Muscle layer of duodenum (tissue), 2 donors: ENCODE measurements around the gene SYNDIG1L.

Source experiments
- H3K27ac ChIP-seq: one replicate; pipeline ENCODE4 v1.7.0; 2013; ENCODE audit warnings: mild to moderate bottlenecking, low read length
- H3K27me3 ChIP-seq: one replicate; pipeline ENCODE4 v1.7.0; 2013; ENCODE audit warnings: low read depth, mild to moderate bottlenecking, control low read depth, low read length
- H3K36me3 ChIP-seq, 2 donors: one replicate each; pipeline ENCODE4 v1.7.0; 2013; ENCODE audit warnings: low read length in 2 of 2, control low read depth in 1 of 2, mild to moderate bottlenecking in 1 of 2; ENCODE audit not compliant: insufficient read depth in 2 of 2, control insufficient read depth in 1 of 2
- H3K4me1 ChIP-seq, 2 donors: one replicate each; pipeline ENCODE4 v1.7.0; 2013; ENCODE audit warnings: low read length in 2 of 2, mild to moderate bottlenecking in 2 of 2, control low read depth in 1 of 2, moderate library complexity in 1 of 2; ENCODE audit not compliant: insufficient read depth in 2 of 2, control insufficient read depth in 1 of 2
- H3K4me3 ChIP-seq, 2 donors: one replicate each; pipeline ENCODE4 v1.7.0; 2013; ENCODE audit warnings: low read length in 2 of 2, low read depth in 1 of 2, mild to moderate bottlenecking in 1 of 2
- H3K9me3 ChIP-seq, 2 donors: one replicate each; pipeline ENCODE4 v1.7.0; 2013; ENCODE audit warnings: low read length in 2 of 2, control low read depth in 1 of 2, mild to moderate bottlenecking in 1 of 2; ENCODE audit not compliant: control insufficient read depth in 1 of 2
- donor health status: healthy.

Gene SYNDIG1L

DNA sequence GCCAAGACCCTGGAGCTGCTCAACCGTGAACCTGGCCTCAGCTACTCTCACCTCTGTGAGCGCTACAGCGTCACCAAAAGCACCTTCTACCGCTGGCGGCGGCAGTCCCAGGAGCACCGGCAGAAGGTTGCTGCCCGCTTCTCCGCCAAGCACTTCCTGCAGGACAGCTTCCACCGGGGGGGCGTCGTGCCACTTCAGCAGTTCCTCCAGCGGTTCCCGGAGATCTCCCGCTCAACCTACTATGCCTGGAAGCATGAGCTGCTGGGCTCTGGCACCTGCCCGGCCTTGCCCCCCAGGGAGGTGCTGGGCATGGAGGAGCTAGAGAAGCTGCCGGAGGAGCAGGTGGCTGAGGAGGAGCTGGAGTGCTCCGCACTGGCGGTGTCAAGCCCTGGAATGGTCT, 68.4 kb downstream of the SYNDIG1L start:
- H3K9me3 ChIP-seq, result no peaks in the 10 kb centered on the region
- H3K4me1 ChIP-seq, result no peaks in the 10 kb centered on the region
- no peak overlapping the region for H3K4me3 ChIP-seq
- no peak overlapping the region for H3K27ac ChIP-seq
- H3K36me3 ChIP-seq, result no peaks in the 10 kb centered on the region
- H3K27me3 ChIP-seq, result no peaks in the 10 kb centered on the region

DNA sequence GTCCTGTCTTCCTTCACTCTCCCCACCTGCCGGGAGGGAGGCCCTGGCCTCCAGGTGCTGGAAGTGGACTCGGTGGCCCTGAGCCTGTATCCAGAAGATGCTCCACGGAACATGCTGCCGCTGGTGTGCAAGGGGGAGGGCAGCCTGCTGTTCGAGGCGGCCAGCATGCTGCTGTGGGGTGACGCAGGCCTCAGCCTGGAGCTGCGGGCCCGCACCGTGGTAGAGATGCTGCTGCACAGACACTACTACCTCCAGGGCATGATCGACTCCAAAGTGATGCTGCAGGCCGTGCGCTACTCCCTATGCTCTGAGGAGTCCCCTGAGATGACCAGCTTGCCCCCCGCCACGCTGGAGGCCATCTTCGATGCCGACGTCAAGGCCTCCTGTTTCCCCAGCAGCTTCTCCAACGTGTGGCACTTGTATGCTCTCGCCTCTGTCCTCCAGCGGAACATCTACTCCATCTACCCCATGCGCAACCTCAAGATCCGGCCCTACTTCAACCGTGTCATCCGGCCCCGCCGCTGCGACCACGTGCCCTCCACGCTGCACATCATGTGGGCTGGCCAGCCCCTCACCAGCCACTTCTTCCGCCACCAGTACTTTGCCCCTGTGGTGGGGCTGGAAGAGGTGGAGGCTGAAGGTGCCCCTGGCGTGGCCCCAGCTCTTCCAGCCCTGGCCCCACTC, 69.0 kb downstream of the SYNDIG1L start:
- H3K27ac ChIP-seq, result no peak overlapping the region
- no peaks in the 10 kb centered on the region for H3K4me1 ChIP-seq
- H3K27me3 ChIP-seq, result no peaks in the 10 kb centered on the region
- H3K4me3 ChIP-seq, result no peak overlapping the region
- H3K36me3 ChIP-seq, result no peaks in the 10 kb centered on the region
- H3K9me3 ChIP-seq, result no peaks in the 10 kb centered on the region
